Measurements from ENCODE around the gene RNF214.
"Not testable (repeated sequence)": the region's sequence is repeated elsewhere in the genome, so short reads cannot be mapped to it uniquely, and the experiment has no call there.

The RNF214 gene

GRCh38 chr11:117315285-117316196, 83.1 kb downstream of the RNF214 start:
- DNase-seq (ENCODE audit: low read depth), result peak; percentile 44

- peak; percentile 92 for DNase-seq (ENCODE audit: low read depth)
These were observed 83.9 kb downstream of the RNF214 start, which contains the start of gene BACE1 for GRCh38 chr11:117316197-117316961. Gene BACE1, minus strand, starts transcription at chr11:117316256. Its CDS starts 461 bp downstream, at chr11:117315795.

- no peak for DNase-seq (ENCODE audit: low read depth)
These were observed 86.3 kb downstream of the RNF214 start for GRCh38 chr11:117318738-117319137.

GRCh38 chr11:117319214-117319840, 86.9 kb downstream of the RNF214 start:
- no peak for DNase-seq (ENCODE audit: low read depth)

GRCh38 chr11:117327255-117327566, 94.7 kb downstream of the RNF214 start:
- DNase-seq (ENCODE audit: low read depth), result not testable (repeated sequence)

GRCh38 chr11:117327567-117328374, 95.3 kb downstream of the RNF214 start, which contains the start of gene CEP164:
Gene CEP164, plus strand, starts transcription at chr11:117327854. Its CDS starts 10,733 bp downstream, at chr11:117338587.
- peak; percentile 97 for DNase-seq (ENCODE audit: low read depth)

GRCh38 chr11:117328375-117329010, 96.0 kb downstream of the RNF214 start:
- DNase-seq (ENCODE audit: low read depth), result peak; percentile 57

GRCh38 chr11:117332843-117333242, 100.4 kb downstream of the RNF214 start:
- no peak for DNase-seq (ENCODE audit: low read depth)

- DNase-seq (ENCODE audit: low read depth), result no peak
These were observed 101.4 kb downstream of the RNF214 start for GRCh38 chr11:117333917-117334316.

GRCh38 chr11:117334896-117335295, 102.4 kb downstream of the RNF214 start:
- DNase-seq (ENCODE audit: low read depth), result no peak

GRCh38 chr11:117335399-117335798, 102.9 kb downstream of the RNF214 start:
- no peak for DNase-seq (ENCODE audit: low read depth)

Data from ELR (cell line).